K562 treated with DMSO at 1 percent for 12 hours (cell line): ENCODE results near the gene CALCB. TPM values are rescaled to one million over a fixed set of nuclear protein-coding genes. Genes with fewer than 3 reads are reported as not detected.

Experiments
- total RNA-seq: library from RNA; unstranded; fragments of 300-600 nt; gene quantifications from 2 replicates; pipeline ENCODE4 v1.2.3, GENCODE V29; 2022; ENCODE audit not compliant: insufficient read depth

Gene CALCB
- not detected in 2 replicates for total RNA-seq

GRCh38 chr11:15073361-15074205, at the start of gene CALCB:
CALCB (plus strand) TSS chr11:15073593; CDS start chr11:15074719, 1,126 bp downstream.

GRCh38 chr11:15114501-15115475, 41.4 kb downstream of the CALCB start, which contains the start of gene INSC:
INSC (plus strand) TSS chr11:15114923; CDS start chr11:15149175, 34,252 bp downstream.

Other genes starting within 250 kb of the CALCB start
- gene CYP2R1, start 181.4 kb upstream of the CALCB start, total RNA-seq = 31.4 and 53.2 TPM in 2 replicates
- gene CALCA, start 101.2 kb upstream of the CALCB start, total RNA-seq = not detected in 2 replicates
- gene INSC, start 41.3 kb downstream of the CALCB start, total RNA-seq = not detected in 2 replicates